Thyroid gland (tissue), 4 donors: ENCODE data around the gene FOXN3. TPM values are rescaled to one million over a fixed set of nuclear protein-coding genes. Genes with fewer than 3 reads are reported as not detected.

ENCODE experiments used
- DNase-seq, 2 donors: peaks; one replicate each; pipeline ENCODE4 v3.0.0-alpha.2; 2019
- H3K27ac ChIP-seq, 3 donors: fragments of 200-600 bp; sonication (generic); 1 replicate in 2 of 3; 2 replicates in 1 of 3; pipeline ENCODE4 v1.5.1; 2016 to 2019; ENCODE audit warnings: mild to moderate bottlenecking in 1 of 3, moderate library complexity in 1 of 3
- H3K27me3 ChIP-seq: fragments of 200-600 bp; sonication (generic); one replicate; pipeline ENCODE4 v1.5.1; 2019
- H3K36me3 ChIP-seq, 2 donors: fragments of 200-600 bp; sonication (generic); one replicate each; pipeline ENCODE4 v1.5.1; 2016 to 2019
- H3K4me1 ChIP-seq, 2 donors: fragments of 200-600 bp; sonication (generic); one replicate each; pipeline ENCODE4 v1.5.1; 2017 to 2019
- H3K4me3 ChIP-seq, 3 donors: fragments of 200-600 bp; sonication (generic); replicated peaks in 1 of 3; 1 replicate in 2 of 3; 2 replicates in 1 of 3; pipeline ENCODE4 v1.5.1; 2016; ENCODE audit warnings: mild to moderate bottlenecking in 1 of 3
- H3K9me3 ChIP-seq: fragments of 200-600 bp; sonication (generic); one replicate; pipeline ENCODE4 v1.5.1; 2017
- CTCF ChIP-seq, 6 experiments: fragments of 200-600 bp in 3 of 6; fragments of 450-650 bp in 3 of 6; sonication (generic) in 3 of 6; IDR thresholded peaks; one replicate each; pipeline ENCODE4 v1.5.1; 2016 to 2019; ENCODE audit warnings: antibody characterized with exemption in 6 of 6, mild to moderate bottlenecking in 2 of 6, inconsistent platforms in 1 of 6, moderate library complexity in 1 of 6
- POLR2A ChIP-seq, 2 donors: fragments of 450-650 bp; IDR thresholded peaks; one replicate each; pipeline ENCODE4 v1.6.1; 2017; ENCODE audit warnings: antibody characterized with exemption in 2 of 2, mild to moderate bottlenecking in 2 of 2, moderate library complexity in 1 of 2
- WGBS, 2 donors: methylation state at CpG; one replicate each; pipeline ENCODE4 v1.1.5; 2017; 5-methylcytosine and 5-hydroxymethylcytosine counted together
- intact Hi-C: fragments of 100-400 bp; cut with DNase I; formaldehyde crosslinking; loops from one replicate; pipeline ENCODE4 v1.15.1; 2023
- total RNA-seq, 4 donors: library from RNA; depleted of rRNA; stranded (reverse); fragments of >200 nt; gene quantifications; one replicate each; pipeline ENCODE4 v1.2.3, GENCODE V29; 2016

The FOXN3 gene
- total RNA-seq, 4 donors from 2014 or later: 38.7 to 70.1 (median 43.1) TPM

GRCh38 chr14:89231426-89232113 is 185.5 kb downstream of the FOXN3 start:
- H3K4me3 ChIP-seq: no peak overlapping the region
- 94 to 97% methylated on average over 15 of the region's 15 CpGs for WGBS, 2 donors
- H3K27ac ChIP-seq: no peak overlapping the region
- H3K4me1 ChIP-seq: peaks cover 10 to 19% of the 10 kb centered on the region in 2 donors
- no peaks in the 10 kb centered on the region for H3K27me3 ChIP-seq
- TF ChIP-seq CTCF (IDR thresholded peaks at IDR 0.05): no peak
- no peak for TF ChIP-seq POLR2A (IDR thresholded peaks at IDR 0.05)
- no peaks in the 10 kb centered on the region for H3K9me3 ChIP-seq
- no peaks in the 10 kb centered on the region for H3K36me3 ChIP-seq
- intact Hi-C loops: no loop called here
- no peak for DNase-seq

GRCh38 chr14:89228921-89229639 is 188.0 kb downstream of the FOXN3 start:
- H3K27ac ChIP-seq: no peak overlapping the region
- H3K36me3 ChIP-seq: no peaks in the 10 kb centered on the region
- no peak for DNase-seq
- H3K4me1 ChIP-seq: peaks cover 10 to 20% of the 10 kb centered on the region in 2 donors
- H3K4me3 ChIP-seq: no peak overlapping the region
- intact Hi-C loops: no loop called here
- no peak for TF ChIP-seq POLR2A (IDR thresholded peaks at IDR 0.05)
- no peak for TF ChIP-seq CTCF (IDR thresholded peaks at IDR 0.05)
- WGBS, 2 donors: 72 to 79% methylated on average over 10 of the region's 10 CpGs
- no peaks in the 10 kb centered on the region for H3K9me3 ChIP-seq
- no peaks in the 10 kb centered on the region for H3K27me3 ChIP-seq

GRCh38 chr14:89227496-89227836 is 189.6 kb downstream of the FOXN3 start:
- no peaks in the 10 kb centered on the region for H3K27me3 ChIP-seq
- peaks cover 10 to 20% of the 10 kb centered on the region in 2 donors for H3K4me1 ChIP-seq
- intact Hi-C loops: no loop called here
- WGBS, 2 donors: 94 to 95% methylated on average over 8 of the region's 8 CpGs
- no peak for TF ChIP-seq POLR2A (IDR thresholded peaks at IDR 0.05)
- TF ChIP-seq CTCF (IDR thresholded peaks at IDR 0.05): no peak
- H3K36me3 ChIP-seq: no peaks in the 10 kb centered on the region
- H3K9me3 ChIP-seq: no peaks in the 10 kb centered on the region
- H3K27ac ChIP-seq: no peak overlapping the region
- H3K4me3 ChIP-seq: no peak overlapping the region
- DNase-seq: no peak

GRCh38 chr14:89226801-89227495 is 190.1 kb downstream of the FOXN3 start:
- Histone ChIP-seq H3K4me3 (no peak overlapping the region), H3K27me3 (no peaks in the 10 kb centered on the region), H3K27ac (peak overlapping the region in 1 of 3 donors; percentile 3), H3K36me3 (no peaks in the 10 kb centered on the region), H3K4me1 (peaks cover 10 to 20% of the 10 kb centered on the region in 2 donors), H3K9me3 (no peaks in the 10 kb centered on the region)
- no peak for TF ChIP-seq CTCF (IDR thresholded peaks at IDR 0.05)
- no peak for TF ChIP-seq POLR2A (IDR thresholded peaks at IDR 0.05)
- whole genome bisulfite sequencing, 2 donors: 43 to 49% methylated on average over 8 of the region's 8 CpGs
- intact Hi-C loops: no loop called here
- DNase-seq: peak in 1 of 2 donors; percentile 32

- intact Hi-C loops: no loop called here
- 83% methylated on average over 4 of the region's 4 CpGs for WGBS, 2 donors
- H3K27ac ChIP-seq: no peak overlapping the region
These were observed 191.4 kb downstream of the FOXN3 start for GRCh38 chr14:89225607-89226006.

More at GRCh38 chr14:89225607-89226006, 191.4 kb downstream of the FOXN3 start:
- Histone ChIP-seq H3K4me3 (no peak overlapping the region), H3K36me3 (no peaks in the 10 kb centered on the region), H3K27me3 (no peaks in the 10 kb centered on the region), H3K4me1 (peaks cover 10 to 20% of the 10 kb centered on the region in 2 donors), H3K9me3 (no peaks in the 10 kb centered on the region)
- no peak for DNase-seq
- TF ChIP-seq POLR2A (IDR thresholded peaks at IDR 0.05) (no peak), CTCF (IDR thresholded peaks at IDR 0.05) (no peak)
